Ramos (cell line): Measurements from ENCODE around the gene MID2.
"Not testable (repeated sequence)": the region's sequence is repeated elsewhere in the genome, so short reads cannot be mapped to it uniquely, and the experiment has no call there.

Experiments
- in situ Hi-C: fragments of 300-500 bp; cut with MboI; formaldehyde crosslinking; loops from one replicate; pipeline ENCODE4 v1.14.3; 2022; ENCODE audit warnings: low sequenced_read_pairs; ENCODE audit not compliant: unreplicated experiment

Gene MID2, protein sequence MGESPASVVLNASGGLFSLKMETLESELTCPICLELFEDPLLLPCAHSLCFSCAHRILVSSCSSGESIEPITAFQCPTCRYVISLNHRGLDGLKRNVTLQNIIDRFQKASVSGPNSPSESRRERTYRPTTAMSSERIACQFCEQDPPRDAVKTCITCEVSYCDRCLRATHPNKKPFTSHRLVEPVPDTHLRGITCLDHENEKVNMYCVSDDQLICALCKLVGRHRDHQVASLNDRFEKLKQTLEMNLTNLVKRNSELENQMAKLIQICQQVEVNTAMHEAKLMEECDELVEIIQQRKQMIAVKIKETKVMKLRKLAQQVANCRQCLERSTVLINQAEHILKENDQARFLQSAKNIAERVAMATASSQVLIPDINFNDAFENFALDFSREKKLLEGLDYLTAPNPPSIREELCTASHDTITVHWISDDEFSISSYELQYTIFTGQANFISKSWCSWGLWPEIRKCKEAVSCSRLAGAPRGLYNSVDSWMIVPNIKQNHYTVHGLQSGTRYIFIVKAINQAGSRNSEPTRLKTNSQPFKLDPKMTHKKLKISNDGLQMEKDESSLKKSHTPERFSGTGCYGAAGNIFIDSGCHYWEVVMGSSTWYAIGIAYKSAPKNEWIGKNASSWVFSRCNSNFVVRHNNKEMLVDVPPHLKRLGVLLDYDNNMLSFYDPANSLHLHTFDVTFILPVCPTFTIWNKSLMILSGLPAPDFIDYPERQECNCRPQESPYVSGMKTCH

DNA sequence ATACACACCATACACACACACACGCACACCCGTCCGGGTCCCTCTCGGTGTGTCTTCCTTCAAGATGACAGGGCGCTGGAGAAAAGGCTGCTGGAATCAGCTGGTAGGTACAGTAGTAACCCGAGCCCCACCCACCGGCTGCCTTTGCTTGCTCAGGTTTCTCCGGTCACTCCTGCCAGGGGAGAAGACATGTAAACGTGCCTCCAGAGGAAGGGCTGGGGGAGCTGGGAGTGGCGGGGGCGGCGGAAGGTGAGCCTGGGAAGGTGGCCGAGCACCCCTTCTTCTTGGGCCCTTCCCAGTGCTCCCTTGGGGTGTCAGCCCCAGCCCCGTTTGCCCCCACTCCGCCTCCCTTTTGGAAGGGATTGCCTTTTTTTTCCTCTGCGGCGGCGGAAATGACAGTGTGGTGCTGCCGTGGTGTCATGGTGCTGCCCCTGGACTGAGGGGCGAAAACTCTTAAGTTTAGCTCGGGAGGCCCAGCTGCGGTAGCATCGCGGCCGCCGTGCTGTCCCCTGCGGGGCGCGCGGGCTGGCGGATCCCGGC lies at the start of gene MID2:
Gene MID2 (plus strand): TSS at position 169 of the 540 bp plus-strand sequence. CDS start 561 bp downstream, outside the sequence.
- in situ Hi-C loops = no loop called here

DNA sequence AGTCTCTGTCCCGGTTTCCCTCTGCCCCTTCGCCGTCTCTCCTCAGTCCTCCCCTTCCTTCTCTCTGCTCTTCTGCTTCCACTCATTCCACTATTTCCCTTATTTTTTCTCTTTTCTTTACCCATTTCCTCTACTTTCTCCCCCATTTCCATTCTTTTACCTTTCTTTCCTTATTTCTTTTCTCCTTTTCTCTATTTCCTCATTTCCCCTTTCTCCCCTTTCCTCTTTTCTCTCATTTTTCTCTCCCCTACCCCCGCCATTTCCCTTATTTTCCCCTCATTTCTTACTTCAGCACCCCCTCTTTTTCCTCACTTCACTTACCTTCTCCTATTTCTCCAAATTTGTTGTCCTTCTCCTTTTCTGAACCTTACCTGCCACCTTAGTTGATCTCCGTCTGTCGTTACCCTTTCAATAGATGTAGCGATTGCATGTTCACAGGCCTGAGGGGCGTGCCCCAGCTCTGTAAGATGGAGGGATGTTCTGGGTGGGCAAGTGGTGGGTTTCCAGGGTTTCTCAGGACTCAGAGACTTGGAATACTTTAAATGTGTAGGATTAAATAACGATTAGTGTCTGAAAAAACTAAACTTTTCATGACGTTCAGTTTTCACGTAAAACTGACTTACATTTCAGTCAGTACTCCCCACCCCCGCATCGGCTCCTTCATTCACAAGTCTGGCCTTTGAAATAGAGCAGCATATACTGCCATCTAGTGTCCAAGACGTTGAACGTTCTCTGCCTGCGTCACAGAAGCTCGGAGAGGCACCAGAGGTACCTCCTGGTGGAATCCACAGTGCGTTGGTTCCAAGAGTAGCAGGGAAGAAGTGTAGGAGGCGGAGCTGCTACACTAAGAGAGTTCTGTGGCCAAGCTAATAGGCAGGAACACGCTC lies 48.8 kb upstream of the MID2 start:
- in situ Hi-C loops = loop anchor here (5.0 kb wide), 1 partner anchor 115 kb away; no protein-coding TSS in a partner anchor

DNA sequence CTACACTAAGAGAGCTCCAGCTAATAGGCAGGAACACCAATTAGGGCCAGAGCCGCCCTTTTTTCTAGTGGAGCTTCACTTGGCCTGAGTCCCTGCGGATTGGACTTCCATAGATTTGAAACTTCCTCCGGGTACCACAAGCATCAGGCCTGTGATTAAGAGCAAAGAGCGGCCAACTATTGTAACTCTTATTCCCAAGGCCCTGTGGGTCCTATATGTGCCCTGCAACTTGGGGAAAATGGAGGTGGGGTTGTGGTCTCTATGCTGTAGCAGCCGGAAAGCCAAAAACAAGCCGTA lies 48.2 kb upstream of the MID2 start, which contains the start of gene NCBP2L:
Gene NCBP2L (plus strand): TSS at position 198 of the 297 bp plus-strand sequence. CDS start 16,488 bp downstream, outside the sequence.
- in situ Hi-C loops = loop anchor here (5.0 kb wide), 1 partner anchor 115 kb away; no protein-coding TSS in a partner anchor

DNA sequence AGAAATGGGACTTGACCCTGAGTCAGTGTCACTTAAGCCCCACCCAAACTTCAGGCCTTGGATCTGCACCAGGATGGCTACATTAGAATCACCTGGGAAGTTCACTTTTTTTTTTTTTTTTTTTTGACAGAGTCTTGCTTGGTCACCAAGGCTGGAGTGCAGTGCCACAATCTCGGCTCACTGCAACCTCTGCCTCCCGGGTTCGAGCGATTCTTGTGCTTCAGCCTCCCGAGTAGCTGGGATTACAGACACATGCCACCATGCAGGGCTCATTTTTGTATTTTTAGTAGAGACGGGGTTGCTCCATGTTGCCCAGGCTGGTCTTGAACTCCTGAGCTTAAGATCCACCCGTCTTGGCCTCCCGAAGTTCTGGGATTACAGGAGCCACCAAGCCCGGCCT lies 45.1 kb upstream of the MID2 start:
- in situ Hi-C loops = no loop called here

DNA sequence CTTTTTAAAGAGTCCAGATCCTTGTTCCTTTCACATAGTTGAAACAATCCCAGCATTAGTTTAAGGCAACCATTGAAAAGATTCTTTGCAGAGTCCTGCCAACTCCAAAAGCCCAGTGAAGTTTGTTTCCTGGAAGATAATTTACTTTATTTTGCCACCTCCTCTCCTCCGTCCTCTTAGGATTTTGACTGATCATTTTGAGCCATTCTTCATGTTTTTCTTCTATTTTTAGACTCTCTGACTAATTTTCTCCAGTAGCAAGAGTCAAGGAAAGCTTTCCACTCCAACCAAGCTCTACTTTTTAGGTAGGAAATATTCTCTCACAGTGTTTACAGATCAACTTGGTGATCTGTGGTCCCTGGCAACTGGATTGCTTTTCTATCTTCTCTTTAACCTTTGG lies 37.8 kb upstream of the MID2 start:
- in situ Hi-C loops = no loop called here

DNA sequence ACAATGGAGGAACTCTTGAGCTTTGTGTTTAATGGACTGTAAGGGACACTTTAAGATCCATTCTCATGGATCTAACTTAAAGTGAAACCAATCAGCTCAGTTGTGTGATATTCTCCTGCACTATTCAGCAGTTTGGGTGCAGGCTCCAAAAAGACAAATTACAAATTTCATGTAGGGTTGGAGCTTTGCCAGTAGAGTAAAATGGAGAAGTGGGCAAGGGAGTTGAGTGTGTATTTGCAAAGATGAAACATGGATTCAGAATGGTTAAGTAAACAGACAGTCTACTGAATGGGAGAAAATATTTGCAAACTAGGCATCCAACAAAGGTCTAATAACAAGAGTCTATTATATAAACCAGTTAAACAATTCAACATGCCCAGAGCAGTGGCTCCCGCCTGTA lies 21.2 kb upstream of the MID2 start:
- in situ Hi-C loops = no loop called here

DNA sequence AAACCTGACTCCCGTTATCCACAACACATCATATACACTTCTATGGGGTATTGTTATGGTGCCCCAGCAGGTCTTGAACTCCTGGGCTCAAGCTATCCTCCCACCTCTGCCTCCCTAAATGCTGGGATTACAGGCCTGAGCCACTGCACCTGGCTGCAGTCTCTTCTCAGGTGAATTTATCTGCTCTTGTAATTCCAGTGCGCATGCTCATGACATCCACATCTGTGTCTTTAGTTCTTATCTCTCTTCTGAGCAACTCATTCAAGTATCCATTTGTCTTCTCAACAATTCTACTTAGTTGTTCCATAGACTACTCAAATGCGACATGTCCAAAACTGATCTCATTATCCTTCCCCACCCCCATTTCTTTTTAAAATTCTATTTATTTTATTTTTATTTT lies 20.5 kb upstream of the MID2 start:
- in situ Hi-C loops = no loop called here

DNA sequence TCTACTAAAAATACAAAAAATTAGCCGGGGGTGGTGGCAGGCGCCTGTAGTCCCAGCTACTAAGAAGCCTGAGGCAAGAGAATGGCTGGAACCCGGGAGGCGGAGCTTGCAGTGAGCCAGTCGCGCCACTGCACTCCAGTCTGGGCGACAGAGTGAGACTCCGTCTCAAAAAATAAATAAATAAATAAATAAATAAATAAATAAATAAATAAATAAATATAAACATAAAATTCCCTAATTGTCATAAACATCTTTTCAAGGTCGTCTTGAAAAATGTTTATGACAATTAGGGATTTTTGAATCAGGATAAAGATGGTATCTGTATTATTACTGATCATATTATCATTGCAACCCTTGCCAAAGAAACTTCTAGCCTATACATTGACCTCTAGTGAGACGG lies 15.6 kb upstream of the MID2 start:
- in situ Hi-C loops = not testable (repeated sequence)

DNA sequence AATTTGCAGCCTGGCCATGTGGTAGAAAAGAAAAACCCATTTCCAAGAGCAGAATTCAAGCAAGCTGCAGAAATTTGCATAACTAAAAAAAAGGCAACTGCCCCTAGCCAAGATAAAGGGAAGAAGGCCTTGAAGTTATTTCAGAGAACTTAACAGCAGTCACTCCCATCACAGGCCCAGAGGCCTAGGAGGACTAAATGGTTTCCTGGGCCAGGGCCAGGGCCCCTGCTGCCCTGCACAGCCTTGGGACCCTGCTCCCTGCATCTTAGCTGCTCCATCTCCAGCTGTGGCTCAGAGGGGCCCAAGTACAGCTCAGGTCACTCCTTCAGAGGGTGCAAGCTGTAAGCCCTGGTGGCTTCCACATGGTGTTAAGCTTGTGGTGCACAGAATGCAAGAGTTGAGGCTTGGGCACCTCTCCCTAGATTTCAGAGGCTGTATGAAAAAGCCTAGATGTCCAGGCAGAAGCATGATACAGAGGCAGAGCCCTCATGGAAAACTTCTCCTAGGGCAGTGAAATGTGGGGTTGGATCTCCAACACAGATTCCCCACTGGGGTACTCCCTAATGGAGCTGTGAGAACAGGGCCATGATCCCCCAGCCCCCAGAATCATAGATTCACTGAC lies 6.7 kb upstream of the MID2 start:
- in situ Hi-C loops = no loop called here

DNA sequence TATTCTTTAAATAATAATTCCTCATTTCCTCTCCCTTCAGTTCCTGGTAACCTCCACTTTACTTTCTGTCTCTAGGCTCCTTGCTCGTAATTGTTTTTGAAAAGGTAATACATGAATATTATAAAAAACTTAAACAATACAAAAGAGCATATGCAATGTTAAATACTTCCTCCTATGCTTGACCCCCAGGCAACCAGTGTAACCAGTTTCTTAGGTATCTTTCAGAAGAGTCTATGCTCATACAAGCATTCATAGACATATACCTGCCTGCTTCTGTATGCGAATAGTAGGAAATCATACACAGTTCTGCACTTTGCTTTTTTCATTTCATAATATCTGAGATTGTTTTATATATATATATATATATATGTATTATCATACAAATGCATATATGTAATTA lies 2.6 kb upstream of the MID2 start:
- in situ Hi-C loops = no loop called here

DNA sequence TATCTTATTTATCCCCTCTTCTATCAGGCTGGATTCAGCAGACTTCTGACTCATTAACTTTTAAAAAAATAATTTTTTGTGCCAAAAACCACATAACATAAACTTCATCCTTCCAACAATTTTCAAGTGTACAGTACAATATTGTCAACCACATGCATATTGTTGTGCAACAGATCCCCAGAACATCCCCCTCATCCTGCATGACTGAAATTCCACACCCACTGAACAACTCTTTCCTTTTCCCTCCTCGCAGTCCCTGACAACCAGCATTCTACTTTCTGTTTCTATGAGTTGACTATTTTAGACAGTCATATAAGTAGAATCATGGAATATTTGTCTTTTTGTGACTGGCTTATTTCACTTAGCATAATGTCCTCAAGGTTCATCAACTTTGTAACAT lies 2.2 kb upstream of the MID2 start:
- in situ Hi-C loops = no loop called here

DNA sequence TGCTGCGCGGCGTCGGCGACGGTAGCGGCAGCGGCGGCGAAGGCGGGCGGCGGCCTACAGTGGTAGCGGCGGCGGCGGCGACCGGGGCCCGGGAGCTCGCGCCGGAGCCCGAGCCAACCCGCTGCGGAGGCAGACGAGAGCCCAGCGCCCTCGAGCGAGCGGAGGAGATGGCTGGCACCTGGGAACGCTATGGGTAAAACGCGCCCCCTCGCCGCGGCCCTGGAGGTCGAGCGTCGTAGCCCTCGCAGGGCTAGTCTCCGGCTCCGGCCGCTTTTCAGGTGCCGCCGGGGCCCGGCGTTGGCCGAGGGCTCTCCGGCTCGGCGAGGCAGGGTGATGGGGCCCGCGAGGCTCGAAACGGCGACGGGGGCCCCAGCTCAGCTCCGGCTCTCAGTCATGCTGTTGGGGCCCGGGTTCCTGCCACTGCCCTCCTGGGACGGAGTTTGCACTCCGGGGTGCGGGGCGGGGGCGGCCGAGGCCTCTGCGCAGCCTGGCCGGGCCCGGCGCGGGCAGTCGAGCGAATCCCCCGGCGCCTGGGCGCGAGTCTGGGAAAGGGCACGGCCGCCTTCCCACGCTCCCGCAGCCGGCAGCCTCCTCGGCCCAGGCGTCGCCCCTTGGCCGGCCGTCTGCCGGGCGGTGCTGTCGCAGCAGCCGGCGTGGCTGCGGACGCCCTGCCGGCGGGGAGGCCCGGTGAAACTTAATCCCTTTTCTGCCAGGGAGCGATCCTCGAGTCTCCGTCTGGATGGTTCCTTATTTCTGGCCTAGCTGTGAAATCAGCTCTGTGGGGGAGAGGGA lies 768 bp downstream of the MID2 start:
- in situ Hi-C loops = no loop called here

DNA sequence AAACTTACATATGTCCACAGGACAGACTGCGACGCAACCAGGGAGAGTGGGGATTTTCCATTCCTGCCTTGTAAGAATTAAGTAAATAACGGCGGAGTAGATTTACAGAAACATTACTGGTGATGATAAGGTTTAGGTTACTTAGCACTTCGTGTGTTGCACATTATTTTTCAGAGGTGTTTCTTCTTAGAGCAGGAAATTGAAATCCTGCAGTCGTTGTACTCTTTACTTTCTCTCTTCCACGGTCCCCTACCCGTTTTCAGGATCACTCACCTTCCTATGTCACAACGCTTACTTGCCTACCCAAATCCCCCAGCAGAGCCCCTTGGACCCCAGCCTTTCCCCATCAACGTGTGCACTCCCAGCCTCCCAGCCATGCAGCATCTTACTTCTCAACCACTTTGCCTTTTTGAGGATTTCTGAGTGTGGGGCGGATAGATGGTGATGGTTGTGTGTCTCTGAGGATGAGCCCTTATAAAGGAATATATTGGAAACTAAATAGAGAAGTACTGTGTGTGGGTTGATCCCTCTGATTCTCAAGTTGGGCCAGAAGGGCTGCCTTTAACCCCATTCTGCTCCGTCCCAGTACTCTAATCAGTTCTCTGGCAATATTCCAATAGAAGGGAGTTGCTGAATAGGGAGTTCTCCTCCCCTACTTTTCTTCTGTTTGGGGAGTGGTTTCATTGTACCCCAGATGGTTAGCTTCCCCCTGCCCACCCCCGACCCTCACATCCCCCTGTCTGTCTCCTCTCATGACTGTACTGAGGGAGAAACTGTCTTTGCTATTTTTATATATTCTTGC lies 1.6 kb downstream of the MID2 start:
- in situ Hi-C loops = no loop called here

DNA sequence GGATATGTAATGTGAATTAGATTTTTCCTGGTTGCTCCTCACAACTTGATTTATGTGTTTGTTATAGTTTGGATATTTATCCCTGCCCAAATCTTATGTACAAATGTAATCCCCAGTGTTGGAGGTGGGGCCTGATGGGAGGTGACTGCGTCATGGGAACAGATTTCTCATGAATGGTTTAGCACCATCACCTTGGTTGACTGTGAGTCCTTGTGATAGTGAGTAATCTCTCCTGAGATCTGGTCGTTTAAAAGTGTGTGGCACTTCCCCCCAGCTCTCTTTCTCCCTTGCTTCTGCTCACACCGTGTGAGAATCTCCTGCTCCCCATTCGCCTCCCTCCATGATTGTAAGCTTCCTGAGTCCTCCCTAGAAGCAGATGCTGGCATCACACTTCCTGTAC lies 2.2 kb downstream of the MID2 start:
- in situ Hi-C loops = no loop called here

DNA sequence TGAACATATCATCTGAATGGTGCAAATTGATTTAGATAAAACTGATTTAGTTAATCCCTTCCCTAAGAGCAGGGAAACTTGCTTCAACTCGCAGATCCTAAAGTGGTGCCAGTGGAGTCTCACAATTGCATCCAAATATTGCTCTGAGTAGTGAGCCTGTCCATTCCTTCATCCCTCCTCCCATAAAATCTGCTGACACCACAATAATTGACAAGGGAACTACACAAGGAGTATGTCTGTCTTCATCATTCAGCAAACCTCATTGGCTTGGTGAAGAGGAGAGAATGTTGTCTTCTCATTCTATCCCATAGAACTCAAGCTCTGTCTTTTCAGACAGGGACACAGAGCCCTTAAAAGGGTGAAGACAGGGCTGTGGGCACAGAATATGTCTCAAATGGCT lies 4.2 kb downstream of the MID2 start:
- in situ Hi-C loops = no loop called here

DNA sequence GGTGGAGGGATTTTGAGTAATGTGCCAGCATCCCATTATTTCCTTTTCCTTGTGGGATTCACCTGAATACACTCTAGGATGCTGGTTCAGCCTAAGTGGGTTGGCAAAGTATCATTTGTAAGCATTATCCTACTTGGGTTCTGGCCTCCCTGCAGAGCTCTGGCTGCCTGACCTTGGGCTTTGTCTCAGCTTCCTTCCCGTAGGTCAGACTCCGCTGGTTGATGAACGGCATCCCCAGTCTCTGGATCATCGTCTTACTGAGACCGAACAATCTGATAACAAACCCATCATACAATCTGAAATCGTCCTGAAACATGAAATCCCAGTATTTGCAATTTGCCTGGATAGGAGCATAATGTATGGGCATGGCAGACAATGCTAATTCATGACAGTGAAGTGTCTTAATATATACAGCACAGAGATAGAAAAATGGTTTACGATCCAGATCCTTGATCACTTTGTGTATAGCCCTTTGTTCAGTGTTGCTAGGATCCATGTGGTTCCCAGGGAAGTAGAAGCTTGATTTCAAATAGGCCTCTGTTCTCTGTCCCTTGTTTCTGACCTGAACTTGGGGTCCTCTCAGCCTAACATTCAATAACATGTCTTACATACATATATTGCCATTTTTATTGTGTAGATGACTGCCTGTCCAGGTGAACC lies 5.5 kb downstream of the MID2 start:
- in situ Hi-C loops = no loop called here

DNA sequence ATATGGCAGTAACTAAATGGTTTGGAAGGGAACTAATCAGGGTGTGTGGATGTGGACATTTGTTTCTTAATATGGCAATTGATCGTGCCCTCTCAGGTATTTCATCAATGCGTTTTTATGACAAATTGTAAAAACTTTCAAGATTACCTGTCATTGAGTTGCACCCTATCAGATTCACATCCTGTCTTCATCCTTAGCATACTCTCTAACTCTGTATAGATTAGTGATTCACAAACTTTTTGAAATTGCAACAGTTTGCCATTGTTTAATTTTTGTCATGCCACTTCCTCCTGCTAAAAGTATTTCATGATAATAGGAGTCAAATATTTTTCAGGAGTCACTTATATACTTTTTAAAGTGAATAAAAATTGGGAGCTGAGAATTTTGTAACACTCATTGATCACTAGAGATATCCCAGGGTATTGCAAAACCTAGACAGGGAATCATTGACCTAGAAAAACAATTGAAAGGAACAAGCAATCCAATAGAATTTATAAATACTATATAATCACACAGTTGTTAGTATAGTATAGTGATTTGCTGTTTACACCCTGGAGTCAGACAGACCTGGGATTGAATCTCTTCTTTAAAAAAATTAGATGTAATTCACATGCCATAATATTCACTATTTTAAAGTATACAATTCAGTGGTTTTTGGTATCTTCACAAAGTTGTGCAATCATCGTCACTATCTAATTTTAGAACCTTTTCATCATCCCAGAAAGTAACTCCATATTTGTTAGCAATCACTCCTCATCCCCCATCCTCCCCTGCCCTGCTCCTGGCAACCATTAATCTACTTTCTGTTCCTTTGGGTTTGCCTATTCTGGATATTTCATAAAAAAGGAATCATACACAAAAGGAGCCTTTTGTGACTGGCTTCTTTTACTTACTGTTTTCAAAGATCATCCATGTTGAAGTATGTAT lies 8.9 kb downstream of the MID2 start:
- in situ Hi-C loops = no loop called here
